GM12872 (cell line): ENCODE results near the gene TRAF6.

ENCODE experiments used
- TF ChIP-seq, protein P1 (sequence below): IDR thresholded peaks from 3 replicates; pipeline ENCODE4 v1.5.1; 2011; ENCODE audit warnings: low read depth, mild to moderate bottlenecking, low read length, moderate library complexity; ENCODE audit not compliant: insufficient read depth

The TRAF6 gene

DNA sequence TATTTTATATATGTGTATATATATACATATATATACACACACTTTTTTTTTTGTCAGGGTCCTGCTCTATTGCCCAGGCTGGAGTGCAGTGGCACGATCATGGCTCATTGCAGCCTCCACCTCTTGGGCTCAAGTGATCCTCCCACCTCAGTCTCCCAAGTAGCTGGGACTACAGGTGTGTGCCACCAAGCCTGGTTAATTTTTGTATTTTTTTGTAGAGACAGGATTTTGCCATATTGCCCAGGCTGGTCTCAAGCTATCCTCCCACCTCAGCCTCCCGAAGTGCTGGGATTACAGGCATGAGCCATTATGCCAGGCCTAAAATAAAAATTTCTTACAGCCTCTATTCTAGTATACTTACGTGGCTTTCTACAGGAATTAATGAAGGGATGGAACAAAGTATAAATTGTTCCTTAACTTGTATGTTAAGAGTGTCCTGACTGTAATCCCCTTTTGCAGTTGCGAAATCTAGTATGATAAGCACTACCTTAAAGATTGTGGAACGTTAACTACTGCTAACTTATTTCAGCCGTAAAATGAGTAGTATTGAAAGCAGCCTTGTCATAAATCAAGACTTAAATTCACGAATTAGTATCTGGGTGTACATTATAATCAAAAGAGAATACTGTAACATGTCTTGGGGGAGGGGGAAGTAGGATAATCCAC, 2.1 kb downstream of the TRAF6 start:
- TF ChIP-seq, protein P1, sequence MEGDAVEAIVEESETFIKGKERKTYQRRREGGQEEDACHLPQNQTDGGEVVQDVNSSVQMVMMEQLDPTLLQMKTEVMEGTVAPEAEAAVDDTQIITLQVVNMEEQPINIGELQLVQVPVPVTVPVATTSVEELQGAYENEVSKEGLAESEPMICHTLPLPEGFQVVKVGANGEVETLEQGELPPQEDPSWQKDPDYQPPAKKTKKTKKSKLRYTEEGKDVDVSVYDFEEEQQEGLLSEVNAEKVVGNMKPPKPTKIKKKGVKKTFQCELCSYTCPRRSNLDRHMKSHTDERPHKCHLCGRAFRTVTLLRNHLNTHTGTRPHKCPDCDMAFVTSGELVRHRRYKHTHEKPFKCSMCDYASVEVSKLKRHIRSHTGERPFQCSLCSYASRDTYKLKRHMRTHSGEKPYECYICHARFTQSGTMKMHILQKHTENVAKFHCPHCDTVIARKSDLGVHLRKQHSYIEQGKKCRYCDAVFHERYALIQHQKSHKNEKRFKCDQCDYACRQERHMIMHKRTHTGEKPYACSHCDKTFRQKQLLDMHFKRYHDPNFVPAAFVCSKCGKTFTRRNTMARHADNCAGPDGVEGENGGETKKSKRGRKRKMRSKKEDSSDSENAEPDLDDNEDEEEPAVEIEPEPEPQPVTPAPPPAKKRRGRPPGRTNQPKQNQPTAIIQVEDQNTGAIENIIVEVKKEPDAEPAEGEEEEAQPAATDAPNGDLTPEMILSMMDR: no peak

DNA sequence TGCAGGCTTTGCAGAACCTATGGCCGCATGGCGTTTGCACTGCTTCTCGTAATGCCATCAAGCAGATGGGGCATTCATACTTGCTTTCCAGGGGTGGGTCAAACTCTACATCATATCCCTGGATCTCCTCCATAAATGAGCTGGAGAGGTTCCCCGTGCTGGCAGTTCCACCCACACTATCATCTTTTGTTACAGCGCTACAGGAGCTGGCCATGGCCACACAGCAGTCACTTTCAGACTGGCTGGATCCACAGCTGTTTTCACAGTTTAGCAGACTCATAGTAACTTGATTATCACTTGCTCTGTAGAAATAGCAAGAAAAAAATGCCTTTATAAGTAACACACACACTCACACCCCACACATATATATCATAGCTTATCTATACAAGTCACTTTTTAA, 8.8 kb downstream of the TRAF6 start:
- TF ChIP-seq, protein P1: no peak

DNA sequence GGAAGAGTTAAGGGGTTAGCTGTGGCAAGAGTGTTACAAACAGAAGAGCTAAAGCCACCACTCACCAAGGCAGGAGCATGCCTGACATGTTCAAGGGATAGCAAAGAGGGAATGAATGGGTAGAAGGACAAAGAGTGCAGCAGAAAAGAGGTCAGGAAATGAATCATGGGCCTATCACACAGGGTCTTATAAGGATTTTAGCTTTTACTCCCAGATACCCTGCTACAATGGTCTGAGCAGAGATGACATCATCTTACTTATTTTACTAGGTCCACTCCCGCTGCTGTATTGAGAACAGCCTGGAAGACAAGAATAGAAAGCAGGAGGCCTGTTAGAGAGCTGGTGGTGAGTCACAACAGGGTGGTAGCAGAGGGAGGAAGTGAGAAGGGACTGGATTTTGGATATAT, 9.8 kb downstream of the TRAF6 start:
- TF ChIP-seq, protein P1: no peak

DNA sequence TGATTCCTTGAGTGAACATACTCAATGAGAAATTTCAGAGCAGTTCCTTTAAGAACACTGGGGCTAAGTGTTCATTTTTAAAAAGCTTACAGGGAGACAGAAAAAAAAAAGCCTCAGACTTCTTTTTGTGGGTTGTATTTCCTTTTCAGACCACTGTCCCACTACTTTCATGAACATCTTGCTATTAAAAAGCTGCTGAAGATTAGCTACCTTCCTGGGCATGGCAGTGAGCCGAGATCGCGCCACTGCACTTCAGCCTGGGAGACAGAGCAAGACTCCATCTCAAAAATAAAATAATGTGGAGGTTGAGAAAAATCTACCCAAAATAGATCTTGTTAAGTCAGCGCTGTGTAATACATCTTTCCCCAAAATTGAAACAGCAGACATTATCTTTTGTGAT, 10.8 kb downstream of the TRAF6 start:
- TF ChIP-seq, protein P1: no peak

DNA sequence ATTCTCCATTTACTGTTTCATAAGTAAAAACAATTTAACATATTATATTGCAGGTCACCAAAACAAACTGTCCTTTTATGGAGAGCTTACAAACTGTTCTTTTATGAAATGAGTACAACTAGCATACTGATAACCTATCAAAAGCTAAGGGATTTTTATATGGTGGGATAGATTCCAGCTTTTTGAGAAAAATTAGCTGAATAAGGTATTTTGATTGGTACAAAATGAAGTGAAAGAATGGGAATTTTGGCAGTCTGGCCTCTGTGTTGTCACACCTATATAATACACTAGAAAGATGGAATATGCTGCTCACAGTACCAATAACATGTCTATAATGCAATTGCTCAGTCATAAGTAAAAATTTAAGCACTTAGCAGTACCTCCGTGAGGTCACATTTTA, 11.4 kb downstream of the TRAF6 start:
- TF ChIP-seq, protein P1: no peak

DNA sequence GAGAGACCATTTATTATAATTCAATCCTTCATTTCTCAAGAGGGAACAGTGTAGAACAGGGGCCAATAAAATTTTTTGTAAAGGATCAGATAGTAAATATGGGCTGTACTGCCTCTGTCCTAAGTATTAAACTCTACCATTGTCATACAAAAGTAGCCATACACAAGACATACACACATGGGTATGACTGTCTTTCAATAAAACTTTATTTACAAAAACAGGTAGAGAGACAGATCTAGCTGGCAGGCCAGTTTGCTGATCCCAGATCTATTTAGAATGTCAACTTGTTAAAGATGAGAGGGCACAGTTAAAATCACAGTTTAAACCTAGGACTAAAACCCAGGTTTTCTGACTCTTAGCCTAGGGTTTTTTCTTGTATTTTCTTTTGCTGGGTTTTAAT, 16.7 kb downstream of the TRAF6 start:
- TF ChIP-seq, protein P1: no peak

DNA sequence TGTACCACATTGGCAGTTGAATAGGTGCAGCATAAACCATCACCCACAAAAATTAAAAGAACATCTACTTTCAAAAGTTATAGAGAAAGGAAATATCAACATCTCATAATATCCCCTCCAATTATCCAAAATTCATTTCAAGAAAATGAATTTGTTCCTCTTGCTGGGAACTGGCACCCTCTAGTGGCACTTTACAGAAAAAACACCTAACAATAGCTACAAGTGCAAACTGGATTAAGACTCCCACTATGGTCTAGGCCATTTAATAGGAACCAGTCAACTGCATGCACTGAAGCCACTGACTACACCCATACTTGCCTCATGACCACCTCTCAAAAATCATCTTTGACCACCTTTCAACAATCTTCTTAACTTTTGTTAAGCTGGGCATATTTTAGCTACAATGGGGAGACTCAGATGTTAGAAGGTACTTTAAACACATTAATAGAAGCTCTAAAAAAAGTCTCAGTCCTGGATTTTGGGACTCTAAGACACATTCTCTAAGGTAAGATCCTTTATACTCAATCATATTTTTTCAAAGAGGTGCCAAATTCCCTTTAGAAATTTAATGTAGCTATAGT, 17.3 kb downstream of the TRAF6 start:
- TF ChIP-seq, protein P1: peak; percentile 73
